Dermis microvascular lymphatic vessel endothelial cell (primary cell): ENCODE data around the gene GP2. TPM values are rescaled to one million over a fixed set of nuclear protein-coding genes. Genes with fewer than 3 reads are reported as not detected.

ENCODE experiments used
- total RNA-seq: library from RNA; depleted of rRNA; stranded (reverse); fragments of >200 nt; gene quantifications from 2 replicates; pipeline ENCODE4 v1.2.1, GENCODE V29; 2014

Gene GP2
- total RNA-seq, 1 donor from 2014 or later: not detected

Other genes starting within 250 kb of the GP2 start
- not detected in 2 replicates for gene UMOD, start 25.2 kb upstream of the GP2 start, total RNA-seq
- not detected in 2 replicates for gene PDILT, start 77.2 kb upstream of the GP2 start, total RNA-seq
- gene ACSM5, start 82.0 kb upstream of the GP2 start, total RNA-seq: 1.3 and 5.6 TPM in 2 replicates
- gene ACSM2A, start 124.0 kb upstream of the GP2 start, total RNA-seq: under 0.01 and 0.13 TPM in 2 replicates
- 0.13 and 0.38 TPM in 2 replicates for gene ACSM2B, start 248.9 kb upstream of the GP2 start, total RNA-seq